Right atrium auricular region (tissue), 2 donors: ENCODE measurements around the gene GALNT18. TPM values are rescaled to one million over a fixed set of nuclear protein-coding genes. Genes with fewer than 3 reads are reported as not detected.

Experiments
- DNase-seq: peaks from one replicate; pipeline ENCODE4 v3.0.0-alpha.2; 2019; ENCODE audit warnings: low spot score
- H3K27ac ChIP-seq, 2 donors: fragments of 200-600 bp; sonication (generic); 1 replicate in 1 of 2; 2 replicates in 1 of 2; pipeline ENCODE4 v1.5.1; 2016 to 2019
- H3K27me3 ChIP-seq, 2 donors: fragments of 200-600 bp; sonication (generic); one replicate each; pipeline versions ENCODE4 v1.5.1 to v1.6.0; 2017 to 2019
- H3K36me3 ChIP-seq: fragments of 200-600 bp; sonication (generic); one replicate; pipeline ENCODE4 v1.5.1; 2016
- H3K4me1 ChIP-seq, 2 donors: fragments of 200-600 bp; sonication (generic); one replicate each; pipeline versions ENCODE4 v1.5.1 to v1.6.0; 2017 to 2019
- H3K4me3 ChIP-seq, 2 donors: fragments of 200-600 bp; sonication (generic); 1 replicate in 1 of 2; 2 replicates in 1 of 2; pipeline ENCODE4 v1.5.1; 2017 to 2019; ENCODE audit warnings: mild to moderate bottlenecking in 1 of 2, moderate library complexity in 1 of 2
- H3K9me3 ChIP-seq, 2 donors: fragments of 200-600 bp; sonication (generic); one replicate each; pipeline ENCODE4 v1.5.1; 2019
- total RNA-seq, 2 donors: library from RNA; depleted of rRNA; stranded (reverse); fragments of >200 nt; gene quantifications; one replicate each; pipeline ENCODE4 v1.1.0, GENCODE V29; 2016
- TF ChIP-seq, protein P1 (sequence below), 2 donors: fragments of 200-600 bp; sonication (generic); IDR thresholded peaks; one replicate each; pipeline ENCODE4 v1.5.1; 2019; ENCODE audit warnings: antibody characterized with exemption in 2 of 2

Gene GALNT18
- total RNA-seq, 2 donors from 2014 or later, result 22.2 to 26.8 TPM

DNA sequence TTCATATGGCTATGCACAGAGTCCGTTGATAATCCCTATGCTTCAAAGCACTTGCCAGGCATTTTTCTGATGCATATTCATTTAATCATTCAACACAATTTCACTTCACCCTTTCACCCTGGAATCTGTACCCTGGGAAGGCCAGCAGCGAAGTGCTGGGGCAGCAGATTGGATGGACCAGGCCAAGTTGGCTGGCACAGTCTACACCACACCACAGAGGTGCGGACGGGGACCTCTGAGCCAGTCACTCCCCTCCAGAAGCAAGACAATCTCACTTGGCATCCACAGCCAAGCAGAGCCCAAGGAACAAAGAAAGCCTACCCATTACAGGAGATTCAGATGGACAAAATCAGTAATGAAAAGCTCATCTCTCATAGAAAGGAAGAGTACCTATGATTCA is 130.2 kb downstream of the GALNT18 start:
- Histone ChIP-seq H3K4me3 (no peak overlapping the region), H3K27ac (no peak overlapping the region), H3K27me3 (no peaks in the 10 kb centered on the region), H3K4me1 (no peaks in the 10 kb centered on the region), H3K36me3 (no peaks in the 10 kb centered on the region), H3K9me3 (no peaks in the 10 kb centered on the region)
- DNase-seq, result no peak
- TF ChIP-seq, protein P1, sequence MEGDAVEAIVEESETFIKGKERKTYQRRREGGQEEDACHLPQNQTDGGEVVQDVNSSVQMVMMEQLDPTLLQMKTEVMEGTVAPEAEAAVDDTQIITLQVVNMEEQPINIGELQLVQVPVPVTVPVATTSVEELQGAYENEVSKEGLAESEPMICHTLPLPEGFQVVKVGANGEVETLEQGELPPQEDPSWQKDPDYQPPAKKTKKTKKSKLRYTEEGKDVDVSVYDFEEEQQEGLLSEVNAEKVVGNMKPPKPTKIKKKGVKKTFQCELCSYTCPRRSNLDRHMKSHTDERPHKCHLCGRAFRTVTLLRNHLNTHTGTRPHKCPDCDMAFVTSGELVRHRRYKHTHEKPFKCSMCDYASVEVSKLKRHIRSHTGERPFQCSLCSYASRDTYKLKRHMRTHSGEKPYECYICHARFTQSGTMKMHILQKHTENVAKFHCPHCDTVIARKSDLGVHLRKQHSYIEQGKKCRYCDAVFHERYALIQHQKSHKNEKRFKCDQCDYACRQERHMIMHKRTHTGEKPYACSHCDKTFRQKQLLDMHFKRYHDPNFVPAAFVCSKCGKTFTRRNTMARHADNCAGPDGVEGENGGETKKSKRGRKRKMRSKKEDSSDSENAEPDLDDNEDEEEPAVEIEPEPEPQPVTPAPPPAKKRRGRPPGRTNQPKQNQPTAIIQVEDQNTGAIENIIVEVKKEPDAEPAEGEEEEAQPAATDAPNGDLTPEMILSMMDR (IDR thresholded peaks at IDR 0.05), result no peak

DNA sequence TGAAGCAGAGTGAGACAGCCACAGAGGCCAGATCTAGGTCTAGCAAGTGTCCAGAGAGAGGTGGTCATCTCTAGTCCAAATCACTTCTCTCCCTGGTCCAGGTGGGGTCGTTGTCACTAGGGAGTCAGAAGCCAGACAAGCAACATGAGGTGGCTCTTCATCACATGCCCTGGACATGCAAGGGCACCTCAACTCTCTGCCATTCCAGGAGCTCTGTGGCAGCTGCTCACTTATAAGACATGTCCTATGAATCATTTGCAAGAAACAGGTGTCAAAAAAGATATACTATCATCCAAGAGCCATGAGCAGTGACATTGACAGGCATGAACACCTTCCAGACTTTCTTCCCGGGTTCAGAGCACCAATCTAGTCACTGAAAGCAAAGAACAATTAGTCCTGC is 130.8 kb downstream of the GALNT18 start:
- Histone ChIP-seq H3K27ac (no peak overlapping the region), H3K9me3 (no peaks in the 10 kb centered on the region), H3K4me1 (no peaks in the 10 kb centered on the region), H3K36me3 (no peaks in the 10 kb centered on the region), H3K27me3 (no peaks in the 10 kb centered on the region), H3K4me3 (no peak overlapping the region)
- no peak for DNase-seq
- TF ChIP-seq, protein P1 (IDR thresholded peaks at IDR 0.05), result no peak

DNA sequence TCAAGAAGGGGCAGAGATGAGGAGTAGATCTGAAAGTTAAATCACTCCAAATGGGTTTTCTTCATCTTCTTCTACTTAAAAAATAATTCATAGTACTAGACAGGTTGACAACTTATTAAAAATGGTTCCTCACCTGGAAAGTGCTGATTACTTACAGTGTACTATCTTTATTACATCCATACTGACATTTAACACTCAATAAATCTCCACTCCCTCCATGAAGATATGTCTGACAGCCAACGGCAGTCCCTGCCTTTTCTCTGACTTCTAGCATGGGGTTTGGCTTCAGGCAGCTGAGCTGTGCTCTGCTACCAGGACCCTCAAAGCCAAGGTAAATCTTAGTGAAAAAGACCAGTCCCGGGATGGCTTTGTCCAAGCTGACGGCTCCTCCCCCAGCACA is 135.4 kb downstream of the GALNT18 start:
- no peaks in the 10 kb centered on the region for H3K27me3 ChIP-seq
- no peaks in the 10 kb centered on the region for H3K9me3 ChIP-seq
- TF ChIP-seq, protein P1 (IDR thresholded peaks at IDR 0.05), result no peak
- peaks cover 0 to 9% of the 10 kb centered on the region in 2 donors for H3K4me1 ChIP-seq
- no peaks in the 10 kb centered on the region for H3K36me3 ChIP-seq
- no peak for DNase-seq
- no peak overlapping the region for H3K27ac ChIP-seq
- no peak overlapping the region for H3K4me3 ChIP-seq

DNA sequence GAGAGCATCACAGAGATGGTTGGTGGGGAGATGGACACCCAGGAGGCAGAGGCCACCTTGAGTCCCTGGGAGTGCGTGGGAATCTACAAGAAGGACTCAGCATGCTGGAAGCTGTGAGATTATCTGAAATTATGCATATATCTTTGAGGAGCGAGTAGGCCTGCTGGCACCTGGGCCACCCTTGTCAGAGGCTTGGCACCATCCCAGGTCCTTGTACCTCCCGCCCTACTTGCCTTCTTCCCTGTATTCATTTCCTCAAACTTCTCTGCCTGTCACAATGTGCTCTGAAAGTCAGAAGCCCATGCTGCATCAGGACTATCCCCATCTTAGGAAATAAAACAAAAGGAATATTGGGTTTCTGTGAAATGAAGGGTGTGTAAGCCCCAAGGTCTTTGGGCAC is 135.8 kb downstream of the GALNT18 start:
- H3K27me3 ChIP-seq, result no peaks in the 10 kb centered on the region
- peaks cover 0 to 11% of the 10 kb centered on the region in 2 donors for H3K4me1 ChIP-seq
- TF ChIP-seq, protein P1 (IDR thresholded peaks at IDR 0.05), result no peak
- no peak overlapping the region for H3K27ac ChIP-seq
- no peaks in the 10 kb centered on the region for H3K36me3 ChIP-seq
- no peak overlapping the region for H3K4me3 ChIP-seq
- DNase-seq, result no peak
- H3K9me3 ChIP-seq, result no peaks in the 10 kb centered on the region

DNA sequence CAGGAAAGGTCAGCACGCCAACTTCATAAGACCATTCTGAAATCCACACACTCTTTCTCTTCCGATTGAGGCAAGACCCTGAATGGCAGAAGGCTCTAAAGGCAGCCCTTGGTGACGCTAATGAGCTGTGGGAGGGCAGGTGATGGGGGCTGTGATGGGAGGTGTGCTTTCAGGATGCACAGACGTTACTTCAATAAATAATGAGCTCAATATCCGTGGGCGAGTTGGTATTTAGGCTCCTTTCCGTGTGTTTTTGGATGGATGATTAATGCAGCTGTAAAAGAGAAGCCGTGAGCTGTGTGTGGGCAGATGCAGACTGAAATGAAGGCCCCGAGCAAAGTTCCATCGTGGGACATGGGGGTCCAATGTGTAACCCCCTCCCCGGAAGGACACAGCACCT is 138.2 kb downstream of the GALNT18 start:
- Histone ChIP-seq H3K4me1 (peaks cover 0 to 14% of the 10 kb centered on the region in 2 donors), H3K9me3 (no peaks in the 10 kb centered on the region), H3K27me3 (no peaks in the 10 kb centered on the region), H3K36me3 (no peaks in the 10 kb centered on the region), H3K4me3 (no peak overlapping the region), H3K27ac (no peak overlapping the region)
- no peak for DNase-seq
- TF ChIP-seq, protein P1 (IDR thresholded peaks at IDR 0.05), result no peak

DNA sequence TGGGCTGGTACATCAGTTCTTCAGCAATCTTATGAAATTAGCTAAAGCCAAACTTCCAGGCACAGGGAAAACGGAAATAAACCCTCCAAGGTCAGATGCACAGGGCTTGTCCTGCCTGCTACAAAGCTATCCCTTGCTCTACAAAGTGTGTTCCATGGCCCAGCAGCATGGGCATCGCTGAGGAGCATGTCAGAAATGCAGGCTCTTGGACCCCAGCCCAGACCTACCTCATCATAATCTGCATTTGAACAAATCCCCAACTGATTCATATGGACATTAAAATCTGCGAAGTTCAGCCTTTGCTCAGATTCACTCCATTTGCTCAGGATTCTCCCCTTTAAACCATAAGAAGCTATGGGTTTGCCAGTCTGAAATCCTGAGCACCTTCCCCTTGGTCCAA is 139.1 kb downstream of the GALNT18 start:
- Histone ChIP-seq H3K4me1 (peaks cover 0 to 17% of the 10 kb centered on the region in 2 donors), H3K27me3 (no peaks in the 10 kb centered on the region), H3K9me3 (no peaks in the 10 kb centered on the region), H3K36me3 (no peaks in the 10 kb centered on the region), H3K4me3 (no peak overlapping the region), H3K27ac (no peak overlapping the region)
- TF ChIP-seq, protein P1 (IDR thresholded peaks at IDR 0.05), result no peak
- DNase-seq, result no peak
